DMS 273 (cell line): ENCODE results near the gene WASL.

ENCODE experiments used
- DNase-seq: peaks from one replicate; lab custom pipeline; 2025; ENCODE audit not compliant: unreplicated experiment; lab: John Stamatoyannopoulos, UW

Gene WASL

GRCh38 chr7:123661765-123662164 lies 87.0 kb downstream of the WASL start:
- DNase-seq, result no peak

GRCh38 chr7:123660514-123661354 lies 88.1 kb downstream of the WASL start:
- no peak for DNase-seq

GRCh38 chr7:123658023-123658422 lies 90.8 kb downstream of the WASL start:
- DNase-seq, result no peak

GRCh38 chr7:123657304-123657685 lies 91.5 kb downstream of the WASL start:
- no peak for DNase-seq

GRCh38 chr7:123656544-123657303 lies 92.1 kb downstream of the WASL start:
- no peak for DNase-seq

- DNase-seq, result no peak
These were observed 93.2 kb downstream of the WASL start, which contains the start of gene LMOD2 for GRCh38 chr7:123655614-123656013. Gene LMOD2, plus strand, starts transcription at chr7:123655866. Its CDS starts 98 bp downstream, at chr7:123655964.

GRCh38 chr7:123653162-123653561 lies 95.6 kb downstream of the WASL start:
- DNase-seq, result no peak

- no peak for DNase-seq
These were observed 96.4 kb downstream of the WASL start for GRCh38 chr7:123652406-123652805.

GRCh38 chr7:123650595-123650994 lies 98.2 kb downstream of the WASL start:
- DNase-seq, result no peak

- DNase-seq, result no peak
These were observed 98.8 kb downstream of the WASL start for GRCh38 chr7:123649964-123650363.

GRCh38 chr7:123647106-123647730 lies 101.6 kb downstream of the WASL start:
- no peak for DNase-seq

- no peak for DNase-seq
These were observed 103.3 kb downstream of the WASL start for GRCh38 chr7:123645516-123645915.

- DNase-seq, result peak; percentile 27
These were observed 105.0 kb downstream of the WASL start for GRCh38 chr7:123643495-123644441.

- no peak for DNase-seq
These were observed 106.9 kb downstream of the WASL start for GRCh38 chr7:123641901-123642300.

GRCh38 chr7:123640583-123640982 lies 108.2 kb downstream of the WASL start:
- DNase-seq, result no peak

GRCh38 chr7:123639631-123640030 lies 109.2 kb downstream of the WASL start:
- peak; percentile 16 for DNase-seq

GRCh38 chr7:123637878-123638277 lies 110.9 kb downstream of the WASL start:
- no peak for DNase-seq

GRCh38 chr7:123637203-123637602 lies 111.6 kb downstream of the WASL start:
- peak; percentile 13 for DNase-seq

- peak; percentile 51 for DNase-seq
These were observed 113.0 kb downstream of the WASL start for GRCh38 chr7:123635551-123636359.
